DND-41 (cell line): ENCODE data around the gene NPTN.
A peak's percentile ranks its signal among the peaks of the same experiment; 100 is the strongest.

Source experiments
- ATAC-seq: fragments of 200-7000 bp; cut with Tn5 transposase; 3 replicates; pipeline ENCODE4 v1.9.1; 2021; ENCODE audit warnings: low read depth; ENCODE audit not compliant: insufficient read depth
- DNase-seq: peaks from one replicate; pipeline ENCODE4 v3.0.0-alpha.2; 2020
- H2AFZ ChIP-seq: 2 replicates; pipeline ENCODE4 v1.6.0; 2012; ENCODE audit warnings: low read depth, low read length
- H3K27ac ChIP-seq: 2 replicates; pipeline ENCODE4 v1.5.1; 2012; ENCODE audit warnings: low read length, inconsistent platforms
- H3K27me3 ChIP-seq: fragments of 200-600 bp; sonication (generic); 2 replicates; pipeline ENCODE4 v1.6.0; 2012; ENCODE audit warnings: low read length, mild to moderate bottlenecking, inconsistent platforms; ENCODE audit not compliant: insufficient read depth, poor library complexity
- H3K36me3 ChIP-seq: 2 replicates; pipeline ENCODE4 v1.5.1; 2012; ENCODE audit warnings: low read length, inconsistent platforms; ENCODE audit not compliant: insufficient read depth
- H3K4me1 ChIP-seq: 2 replicates; pipeline ENCODE4 v1.5.1; 2012; ENCODE audit warnings: mild to moderate bottlenecking, low read length; ENCODE audit not compliant: insufficient read depth
- H3K4me2 ChIP-seq: 2 replicates; pipeline ENCODE4 v1.6.0; 2012; ENCODE audit warnings: mild to moderate bottlenecking, moderate library complexity, low read length, inconsistent platforms; ENCODE audit not compliant: insufficient read depth
- H3K4me3 ChIP-seq, 2 experiments: fragments of 200-600 bp in 1 of 2; shearing (Covaris generic) in 1 of 2; 2 replicates each; pipeline ENCODE4 v1.5.1; 2012 to 2016; ENCODE audit warnings: inconsistent platforms in 2 of 2, low read length in 2 of 2, mild to moderate bottlenecking in 2 of 2, low read depth in 1 of 2, moderate library complexity in 1 of 2
- H3K79me2 ChIP-seq: 2 replicates; pipeline ENCODE4 v1.6.0; 2012; ENCODE audit warnings: low read length, inconsistent platforms; ENCODE audit not compliant: insufficient read depth
- H3K9ac ChIP-seq: 2 replicates; pipeline ENCODE4 v1.6.0; 2012; ENCODE audit warnings: low read depth, mild to moderate bottlenecking, inconsistent platforms, low read length, moderate library complexity
- H3K9me3 ChIP-seq: 2 replicates; pipeline ENCODE4 v1.5.1; 2012; ENCODE audit warnings: low read length, moderate library complexity, mild to moderate bottlenecking, inconsistent platforms; ENCODE audit not compliant: insufficient read depth, severe bottlenecking
- H4K20me1 ChIP-seq: 2 replicates; pipeline ENCODE4 v1.6.0; 2012; ENCODE audit warnings: low read length; ENCODE audit not compliant: insufficient read depth
- EZH2 ChIP-seq: IDR thresholded peaks from 3 replicates; pipeline ENCODE4 v1.6.1; 2012; ENCODE audit warnings: borderline replicate concordance, low read depth, mild to moderate bottlenecking, moderate library complexity, low read length, inconsistent platforms; ENCODE audit not compliant: severe bottlenecking
- TF ChIP-seq, protein P1 (sequence below): IDR thresholded peaks from 2 replicates; pipeline ENCODE4 v1.5.1; 2012; ENCODE audit warnings: borderline replicate concordance, low read length, moderate library complexity, mild to moderate bottlenecking; ENCODE audit not compliant: poor library complexity, severe bottlenecking; ENCODE audit errors: extremely low read depth

NPTN gene

GRCh38 chr15:73604477-73604876 is 28.7 kb downstream of the NPTN start:
- Histone ChIP-seq H4K20me1 (peaks cover 64% of the 10 kb centered on the region), H3K27ac (no peak overlapping the region), H3K4me1 (no peaks in the 10 kb centered on the region), H3K36me3 (no peaks in the 10 kb centered on the region), H3K4me2 (no peak overlapping the region), H3K4me3 (no peak overlapping the region), H3K79me2 (peaks cover 60% of the 10 kb centered on the region; the same call in 1 of the 2 replicates), H3K9ac (no peak overlapping the region), H2AFZ (no peak overlapping the region), H3K27me3 (no peaks in the 10 kb centered on the region), H3K9me3 (no peaks in the 10 kb centered on the region)
- ATAC-seq (no peak), DNase-seq (no peak)
- TF ChIP-seq, protein P1, sequence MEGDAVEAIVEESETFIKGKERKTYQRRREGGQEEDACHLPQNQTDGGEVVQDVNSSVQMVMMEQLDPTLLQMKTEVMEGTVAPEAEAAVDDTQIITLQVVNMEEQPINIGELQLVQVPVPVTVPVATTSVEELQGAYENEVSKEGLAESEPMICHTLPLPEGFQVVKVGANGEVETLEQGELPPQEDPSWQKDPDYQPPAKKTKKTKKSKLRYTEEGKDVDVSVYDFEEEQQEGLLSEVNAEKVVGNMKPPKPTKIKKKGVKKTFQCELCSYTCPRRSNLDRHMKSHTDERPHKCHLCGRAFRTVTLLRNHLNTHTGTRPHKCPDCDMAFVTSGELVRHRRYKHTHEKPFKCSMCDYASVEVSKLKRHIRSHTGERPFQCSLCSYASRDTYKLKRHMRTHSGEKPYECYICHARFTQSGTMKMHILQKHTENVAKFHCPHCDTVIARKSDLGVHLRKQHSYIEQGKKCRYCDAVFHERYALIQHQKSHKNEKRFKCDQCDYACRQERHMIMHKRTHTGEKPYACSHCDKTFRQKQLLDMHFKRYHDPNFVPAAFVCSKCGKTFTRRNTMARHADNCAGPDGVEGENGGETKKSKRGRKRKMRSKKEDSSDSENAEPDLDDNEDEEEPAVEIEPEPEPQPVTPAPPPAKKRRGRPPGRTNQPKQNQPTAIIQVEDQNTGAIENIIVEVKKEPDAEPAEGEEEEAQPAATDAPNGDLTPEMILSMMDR, result no peak
- no peak for TF ChIP-seq EZH2

- Histone ChIP-seq H3K36me3 (no peaks in the 10 kb centered on the region), H3K27me3 (no peaks in the 10 kb centered on the region), H3K79me2 (peaks cover 62% of the 10 kb centered on the region), H3K4me3 (no peak overlapping the region), H3K27ac (no peak overlapping the region), H3K4me1 (no peaks in the 10 kb centered on the region), H3K9ac (no peak overlapping the region), H3K4me2 (no peak overlapping the region), H2AFZ (no peak overlapping the region), H4K20me1 (peaks cover 63% of the 10 kb centered on the region), H3K9me3 (no peaks in the 10 kb centered on the region)
- DNase-seq (no peak), ATAC-seq (no peak)
- TF ChIP-seq, protein P1, result no peak
- no peak for TF ChIP-seq EZH2
Observed at GRCh38 chr15:73602992-73603391, 30.2 kb downstream of the NPTN start.

DNA sequence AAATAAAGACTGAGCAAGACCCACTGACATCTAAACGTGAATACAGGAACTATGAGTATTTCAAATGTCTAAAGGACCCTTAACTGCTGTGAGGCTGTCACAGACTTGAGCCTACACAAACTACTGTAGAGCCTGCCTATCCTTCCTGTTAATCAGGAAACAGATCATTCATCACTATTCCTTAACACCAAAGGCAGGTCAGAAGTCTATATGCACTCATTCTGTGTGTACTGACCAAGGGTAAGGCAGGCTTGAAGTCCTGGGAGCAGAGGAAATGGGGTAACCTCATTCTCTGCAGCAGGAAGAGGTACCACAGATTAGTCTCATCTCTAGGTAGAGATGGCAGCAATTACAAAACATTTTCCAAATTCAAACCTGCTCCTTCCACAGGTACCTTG is 30.7 kb downstream of the NPTN start:
- Histone ChIP-seq H3K9ac (no peak overlapping the region), H3K4me2 (no peak overlapping the region), H3K9me3 (no peaks in the 10 kb centered on the region), H3K27me3 (no peaks in the 10 kb centered on the region), H2AFZ (no peak overlapping the region), H4K20me1 (peaks cover 64% of the 10 kb centered on the region), H3K4me1 (no peaks in the 10 kb centered on the region), H3K4me3 (no peak overlapping the region), H3K36me3 (no peaks in the 10 kb centered on the region), H3K79me2 (peaks cover 64% of the 10 kb centered on the region), H3K27ac (no peak overlapping the region)
- TF ChIP-seq, protein P1, result no peak
- TF ChIP-seq EZH2, result no peak
- no peak for DNase-seq
- ATAC-seq, result peak; percentile 39; the same call in 1 of the 3 replicates
